ENCODE results near the gene CACNG7. TPM values are rescaled to one million over a fixed set of nuclear protein-coding genes. Genes with fewer than 3 reads are reported as not detected.

The CACNG7 gene
- total and polyA plus RNA-seq, 2 experiments from 2014 or later = not detected

- no peaks in the 10 kb centered on the region for H3K9me2 ChIP-seq (ENCODE audit: insufficient read depth)
- H4K20me1 ChIP-seq (ENCODE audit: insufficient read depth) = no peaks in the 10 kb centered on the region
- no peak overlapping the region for H3K9ac ChIP-seq
- 0 out of 2 replicates have a peak, but pooled peaks cover 7% of the 10 kb centered on the region for H3F3A ChIP-seq (ENCODE audit: insufficient read depth)
- no peaks in the 10 kb centered on the region for H3K9me3 ChIP-seq (ENCODE audit: low read depth)
- H3K4me2 ChIP-seq (ENCODE audit: unreplicated experiment) = no peak overlapping the region
- H3K79me2 ChIP-seq (ENCODE audit: insufficient read depth) = no peaks in the 10 kb centered on the region
- no peak for TF ChIP-seq EZH2phosphoT487 (IDR thresholded peaks at IDR 0.05; ENCODE audit: insufficient read depth, low read depth)
- TF ChIP-seq EZH2 (IDR thresholded peaks at IDR 0.05; ENCODE audit: insufficient read depth, poor library complexity, severe bottlenecking) = no peak
- no peak overlapping the region for H3K27ac ChIP-seq
- no peaks in the 10 kb centered on the region for H3K36me3 ChIP-seq (ENCODE audit: low read depth)
- no peak for DNase-seq
- peaks cover 3% of the 10 kb centered on the region; the same call in 1 of the 2 replicates for H3K4me1 ChIP-seq (ENCODE audit: insufficient read depth)
- in situ Hi-C loops (cut with MboI) = no loop called here
- H2AFZ ChIP-seq = no peak overlapping the region
- 60 to 64% methylated on average over 3 of the region's 3 CpGs for WGBS, 2 experiments (ENCODE audit: low coverage in 1 of 2, low lambda C conversion rate in 2 of 2, missing lambda C conversion rate in 2 of 2)
- H3K27me3 ChIP-seq (replicated peaks; ENCODE audit: insufficient read depth) = peaks cover 17% of the 10 kb centered on the region
- H3K4me3 ChIP-seq = no peak overlapping the region
These were observed 84.4 kb downstream of the CACNG7 start for GRCh38 chr19:53993448-53993847.

MicroRNA genes within 50 kb of the gene (microRNA counts, 767-probe panel; counts per million panel counts)
- microRNA hsa-miR-935 = 447 counts per million, percentile 86 among the panel's probes with 10 or more counts

Other genes with a start within 250 kb of the CACNG7 start
- not detected in 2 replicates for gene NLRP12, start 85.0 kb upstream of the CACNG7 start, total RNA-seq (2014; rRNA removed; shearing (Covaris generic))
- gene NLRP12, start 85.0 kb upstream of the CACNG7 start, polyA plus RNA-seq (2016; fragmentation: Nextera tagmentation; extraction: Ambion mirVana) = not detected in 2 replicates
- 74.8 and 85.9 TPM in 2 replicates for gene MYADM, start 41.4 kb upstream of the CACNG7 start, total RNA-seq (2014; rRNA removed; shearing (Covaris generic))
- gene MYADM, start 41.4 kb upstream of the CACNG7 start, polyA plus RNA-seq (2016; fragmentation: Nextera tagmentation; extraction: Ambion mirVana) = 222 and 226 TPM in 2 replicates
- not detected in 2 replicates for gene PRKCG, start 27.1 kb upstream of the CACNG7 start, total RNA-seq (2014; rRNA removed; shearing (Covaris generic))
- gene PRKCG, start 27.1 kb upstream of the CACNG7 start, polyA plus RNA-seq (2016; fragmentation: Nextera tagmentation; extraction: Ambion mirVana) = not detected in 2 replicates
- 0.11 TPM in 1 of 2 replicates, not detected in the other for gene CACNG8, start 53.7 kb downstream of the CACNG7 start, total RNA-seq (2014; rRNA removed; shearing (Covaris generic))
- not detected in 2 replicates for gene CACNG8, start 53.7 kb downstream of the CACNG7 start, polyA plus RNA-seq (2016; fragmentation: Nextera tagmentation; extraction: Ambion mirVana)
- not detected in 2 replicates for gene CACNG6, start 82.4 kb downstream of the CACNG7 start, total RNA-seq (2014; rRNA removed; shearing (Covaris generic))
- gene CACNG6, start 82.4 kb downstream of the CACNG7 start, polyA plus RNA-seq (2016; fragmentation: Nextera tagmentation; extraction: Ambion mirVana) = not detected in 2 replicates
- not detected in 2 replicates for gene VSTM1, start 154.6 kb downstream of the CACNG7 start, total RNA-seq (2014; rRNA removed; shearing (Covaris generic))
- not detected in 2 replicates for gene VSTM1, start 154.6 kb downstream of the CACNG7 start, polyA plus RNA-seq (2016; fragmentation: Nextera tagmentation; extraction: Ambion mirVana)
- gene TARM1, start 172.1 kb downstream of the CACNG7 start, total RNA-seq (2014; rRNA removed; shearing (Covaris generic)) = not detected in 2 replicates
- not detected in 2 replicates for gene TARM1, start 172.1 kb downstream of the CACNG7 start, polyA plus RNA-seq (2016; fragmentation: Nextera tagmentation; extraction: Ambion mirVana)
- 0.54 TPM in 1 of 2 replicates, not detected in the other for gene OSCAR, start 191.5 kb downstream of the CACNG7 start, total RNA-seq (2014; rRNA removed; shearing (Covaris generic))
- gene OSCAR, start 191.5 kb downstream of the CACNG7 start, polyA plus RNA-seq (2016; fragmentation: Nextera tagmentation; extraction: Ambion mirVana) = 2.2 and 2.9 TPM in 2 replicates
- gene NDUFA3, start 193.6 kb downstream of the CACNG7 start, total RNA-seq (2014; rRNA removed; shearing (Covaris generic)) = 15.1 TPM in 1 of 2 replicates, not detected in the other
- gene NDUFA3, start 193.6 kb downstream of the CACNG7 start, polyA plus RNA-seq (2016; fragmentation: Nextera tagmentation; extraction: Ambion mirVana) = 198 and 210 TPM in 2 replicates
- 11.5 and 23.8 TPM in 2 replicates for gene TFPT, start 206.4 kb downstream of the CACNG7 start, total RNA-seq (2014; rRNA removed; shearing (Covaris generic))
- 29.6 and 30.0 TPM in 2 replicates for gene TFPT, start 206.4 kb downstream of the CACNG7 start, polyA plus RNA-seq (2016; fragmentation: Nextera tagmentation; extraction: Ambion mirVana)
- gene PRPF31, start 206.5 kb downstream of the CACNG7 start, total RNA-seq (2014; rRNA removed; shearing (Covaris generic)) = 38.4 and 43.9 TPM in 2 replicates
- 78.6 and 81.8 TPM in 2 replicates for gene PRPF31, start 206.5 kb downstream of the CACNG7 start, polyA plus RNA-seq (2016; fragmentation: Nextera tagmentation; extraction: Ambion mirVana)
- 8.9 and 12.6 TPM in 2 replicates for gene CNOT3, start 228.5 kb downstream of the CACNG7 start, total RNA-seq (2014; rRNA removed; shearing (Covaris generic))
- 16.6 and 19.4 TPM in 2 replicates for gene CNOT3, start 228.5 kb downstream of the CACNG7 start, polyA plus RNA-seq (2016; fragmentation: Nextera tagmentation; extraction: Ambion mirVana)